ENCODE measurements around the gene GOLT1B. TPM values are rescaled to one million over a fixed set of nuclear protein-coding genes. Genes with fewer than 3 reads are reported as not detected.

GOLT1B gene
- total RNA-seq, 1 experiment from 2014 or later: 19.0 TPM

DNA sequence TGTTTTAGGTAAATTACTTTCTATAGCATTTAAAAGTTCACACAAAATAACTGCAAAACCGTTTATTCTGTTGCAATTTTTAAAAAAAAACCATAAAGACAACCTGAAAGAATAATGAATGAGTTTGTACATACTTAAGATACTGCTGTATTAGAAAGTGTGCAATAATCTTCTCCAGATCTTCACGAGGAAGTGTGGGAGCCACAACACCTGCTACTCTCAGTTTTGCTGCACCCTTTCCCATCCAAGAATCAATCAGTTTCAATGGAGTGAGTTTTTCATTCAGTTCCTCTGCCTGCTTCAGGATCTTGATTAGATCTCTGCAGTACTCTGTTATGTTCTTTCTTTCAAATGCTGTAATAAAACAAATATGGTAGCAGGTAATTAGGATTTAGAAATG is 30.3 kb upstream of the GOLT1B start:
- Histone ChIP-seq H4K20me1 (ENCODE audit: low read length) (no peaks in the 10 kb centered on the region), H3K4me1 (ENCODE audit: insufficient read depth, low read length) (no peaks in the 10 kb centered on the region), H3K79me2 (ENCODE audit: low read length) (no peaks in the 10 kb centered on the region), H3K4me3 (ENCODE audit: low read length) (no peak overlapping the region), H3K27me3 (ENCODE audit: low read length) (no peaks in the 10 kb centered on the region), H3F3A (ENCODE audit: low read length, unreplicated experiment) (no peaks in the 10 kb centered on the region), H3K4me2 (ENCODE audit: low read length) (no peak overlapping the region), H2AFZ (ENCODE audit: low read length) (no peak overlapping the region), H3K9ac (ENCODE audit: low read length) (no peak overlapping the region), H3K9me3 (ENCODE audit: low read length) (no peaks in the 10 kb centered on the region), H3K36me3 (ENCODE audit: low read depth, low read length) (peaks cover 5% of the 10 kb centered on the region), H3K9me2 (replicated peaks; ENCODE audit: low read length) (no peaks in the 10 kb centered on the region), H3K27ac (ENCODE audit: low read length) (no peak overlapping the region)
- TF ChIP-seq, protein P1, sequence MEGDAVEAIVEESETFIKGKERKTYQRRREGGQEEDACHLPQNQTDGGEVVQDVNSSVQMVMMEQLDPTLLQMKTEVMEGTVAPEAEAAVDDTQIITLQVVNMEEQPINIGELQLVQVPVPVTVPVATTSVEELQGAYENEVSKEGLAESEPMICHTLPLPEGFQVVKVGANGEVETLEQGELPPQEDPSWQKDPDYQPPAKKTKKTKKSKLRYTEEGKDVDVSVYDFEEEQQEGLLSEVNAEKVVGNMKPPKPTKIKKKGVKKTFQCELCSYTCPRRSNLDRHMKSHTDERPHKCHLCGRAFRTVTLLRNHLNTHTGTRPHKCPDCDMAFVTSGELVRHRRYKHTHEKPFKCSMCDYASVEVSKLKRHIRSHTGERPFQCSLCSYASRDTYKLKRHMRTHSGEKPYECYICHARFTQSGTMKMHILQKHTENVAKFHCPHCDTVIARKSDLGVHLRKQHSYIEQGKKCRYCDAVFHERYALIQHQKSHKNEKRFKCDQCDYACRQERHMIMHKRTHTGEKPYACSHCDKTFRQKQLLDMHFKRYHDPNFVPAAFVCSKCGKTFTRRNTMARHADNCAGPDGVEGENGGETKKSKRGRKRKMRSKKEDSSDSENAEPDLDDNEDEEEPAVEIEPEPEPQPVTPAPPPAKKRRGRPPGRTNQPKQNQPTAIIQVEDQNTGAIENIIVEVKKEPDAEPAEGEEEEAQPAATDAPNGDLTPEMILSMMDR (conservative IDR thresholded peaks at IDR 0.05; ENCODE audit: low read depth, low read length): no peak
- TF ChIP-seq EZH2 (IDR thresholded peaks at IDR 0.05; ENCODE audit: low read length, unreplicated experiment) (no peak), EZH2phosphoT487 (IDR thresholded peaks at IDR 0.05; ENCODE audit: borderline replicate concordance, low read length) (no peak)
- intact Hi-C loops (cut with micrococcal nuclease): no loop called here
- CTCF ChIA-PET: no interaction called here
- BruUV-seq (replicated peaks): no TSS peak
- no peak for DNase-seq
- POLR2A ChIA-PET (ENCODE audit: unreplicated experiment): no interaction called here
- no peak for ATAC-seq

- no peak overlapping the region for H3K9ac ChIP-seq (ENCODE audit: low read length)
- TSS peak; percentile 5 for BruUV-seq (replicated peaks)
- H3K4me1 ChIP-seq (ENCODE audit: insufficient read depth, low read length): no peaks in the 10 kb centered on the region
- no peaks in the 10 kb centered on the region for H3K9me3 ChIP-seq (ENCODE audit: low read length)
- H2AFZ ChIP-seq (ENCODE audit: low read length): no peak overlapping the region
- H3K4me2 ChIP-seq (ENCODE audit: low read length): no peak overlapping the region
- H3K79me2 ChIP-seq (ENCODE audit: low read length): no peaks in the 10 kb centered on the region
- no peaks in the 10 kb centered on the region for H3K27me3 ChIP-seq (ENCODE audit: low read length)
- no peak for TF ChIP-seq EZH2phosphoT487 (IDR thresholded peaks at IDR 0.05; ENCODE audit: borderline replicate concordance, low read length)
- TF ChIP-seq EZH2 (IDR thresholded peaks at IDR 0.05; ENCODE audit: low read length, unreplicated experiment): no peak
- TF ChIP-seq, protein P1 (conservative IDR thresholded peaks at IDR 0.05; ENCODE audit: low read depth, low read length): no peak
- ChIA-PET POLR2A (ENCODE audit: unreplicated experiment) (no interaction called here), CTCF (no interaction called here)
- no peaks in the 10 kb centered on the region for H3K9me2 ChIP-seq (replicated peaks; ENCODE audit: low read length)
- H3K36me3 ChIP-seq (ENCODE audit: low read depth, low read length): peaks cover 10% of the 10 kb centered on the region
- ATAC-seq: no peak
- no peak overlapping the region for H3K4me3 ChIP-seq (ENCODE audit: low read length)
- DNase-seq: no peak
- intact Hi-C loops (cut with micrococcal nuclease): no loop called here
- no peaks in the 10 kb centered on the region for H3F3A ChIP-seq (ENCODE audit: low read length, unreplicated experiment)
- H3K27ac ChIP-seq (ENCODE audit: low read length): no peak overlapping the region
- no peaks in the 10 kb centered on the region for H4K20me1 ChIP-seq (ENCODE audit: low read length)
Measured at GRCh38 chr12:21472197-21472823, 29.3 kb upstream of the GOLT1B start.

DNA sequence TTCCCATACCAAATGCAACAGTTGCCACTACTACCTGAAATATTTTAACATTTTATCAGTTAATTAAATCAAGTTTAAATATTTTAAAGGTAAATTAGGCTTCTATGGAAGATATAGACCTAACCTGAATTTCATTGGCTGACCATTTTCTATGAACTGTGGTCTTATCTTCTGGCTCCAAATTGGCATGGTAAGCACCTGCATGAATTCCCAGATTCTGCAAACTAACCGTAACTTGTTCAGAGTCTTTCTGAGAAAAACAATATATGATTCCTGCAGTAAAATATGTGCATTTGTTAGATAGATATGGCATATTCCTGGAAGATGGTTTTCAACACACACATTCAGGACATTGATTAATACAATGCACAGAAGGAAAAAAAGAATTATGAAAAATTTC is 26.0 kb upstream of the GOLT1B start:
- no peaks in the 10 kb centered on the region for H4K20me1 ChIP-seq (ENCODE audit: low read length)
- H3K9me3 ChIP-seq (ENCODE audit: low read length): no peaks in the 10 kb centered on the region
- no peaks in the 10 kb centered on the region for H3K4me1 ChIP-seq (ENCODE audit: insufficient read depth, low read length)
- H3K36me3 ChIP-seq (ENCODE audit: low read depth, low read length): peaks cover 10% of the 10 kb centered on the region
- CTCF ChIA-PET: no interaction called here
- no peak overlapping the region for H3K27ac ChIP-seq (ENCODE audit: low read length)
- no peak overlapping the region for H3K4me2 ChIP-seq (ENCODE audit: low read length)
- no peaks in the 10 kb centered on the region for H3F3A ChIP-seq (ENCODE audit: low read length, unreplicated experiment)
- intact Hi-C loops (cut with micrococcal nuclease): no loop called here
- TF ChIP-seq, protein P1 (conservative IDR thresholded peaks at IDR 0.05; ENCODE audit: low read depth, low read length): no peak
- TF ChIP-seq EZH2 (IDR thresholded peaks at IDR 0.05; ENCODE audit: low read length, unreplicated experiment) (no peak), EZH2phosphoT487 (IDR thresholded peaks at IDR 0.05; ENCODE audit: borderline replicate concordance, low read length) (no peak)
- no peaks in the 10 kb centered on the region for H3K9me2 ChIP-seq (replicated peaks; ENCODE audit: low read length)
- BruUV-seq (replicated peaks): no TSS peak
- no peaks in the 10 kb centered on the region for H3K79me2 ChIP-seq (ENCODE audit: low read length)
- no peak overlapping the region for H3K4me3 ChIP-seq (ENCODE audit: low read length)
- no peak overlapping the region for H3K9ac ChIP-seq (ENCODE audit: low read length)
- DNase-seq: no peak
- H2AFZ ChIP-seq (ENCODE audit: low read length): no peak overlapping the region
- ATAC-seq: no peak
- no peaks in the 10 kb centered on the region for H3K27me3 ChIP-seq (ENCODE audit: low read length)
- POLR2A ChIA-PET (ENCODE audit: unreplicated experiment): no interaction called here

All from PC-3 (cell line).